ENCODE results near the gene PPP1R12C.

Gene PPP1R12C

GRCh38 chr19:55090564-55090963, 26.9 kb downstream of the PPP1R12C start:
- Histone ChIP-seq H3K36me3 (ENCODE audit: insufficient read depth, insufficient read length, low read length) (peaks cover 42% of the 10 kb centered on the region), H3K9ac (ENCODE audit: insufficient read length, low read depth) (no peak overlapping the region), H3K4me1 (ENCODE audit: insufficient read depth, insufficient read length) (peaks cover 25% of the 10 kb centered on the region), H3K27me3 (ENCODE audit: insufficient read depth, insufficient read length) (peaks cover 6% of the 10 kb centered on the region), H3K4me3 (ENCODE audit: insufficient read length, low read depth) (no peak overlapping the region), H3K9me3 (ENCODE audit: insufficient read depth, low read length) (no peaks in the 10 kb centered on the region)
- TF ChIP-seq ZNF274 (IDR thresholded peaks at IDR 0.05; ENCODE audit: low read depth, low read length) = no peak
- TF ChIP-seq SUZ12 (IDR thresholded peaks at IDR 0.05; ENCODE audit: extremely low read depth, insufficient read depth, insufficient read length) = no peak
- no peak for TF ChIP-seq YY1 (IDR thresholded peaks at IDR 0.05; ENCODE audit: insufficient read depth, insufficient read length)
- DNase-seq (ENCODE audit: low read depth, low spot score) = no peak

GRCh38 chr19:55089342-55089944, 28.0 kb downstream of the PPP1R12C start:
- peaks cover 34% of the 10 kb centered on the region for H3K36me3 ChIP-seq (ENCODE audit: insufficient read depth, insufficient read length, low read length)
- peak overlapping the region; percentile 32 for H3K9ac ChIP-seq (ENCODE audit: insufficient read length, low read depth)
- H3K4me3 ChIP-seq (ENCODE audit: insufficient read length, low read depth) = no peak overlapping the region
- DNase-seq (ENCODE audit: low read depth, low spot score) = no peak
- peaks cover 16% of the 10 kb centered on the region for H3K27me3 ChIP-seq (ENCODE audit: insufficient read depth, insufficient read length)
- H3K9me3 ChIP-seq (ENCODE audit: insufficient read depth, low read length) = no peaks in the 10 kb centered on the region
- TF ChIP-seq ZNF274 (IDR thresholded peaks at IDR 0.05; ENCODE audit: low read depth, low read length) = no peak
- no peak for TF ChIP-seq SUZ12 (IDR thresholded peaks at IDR 0.05; ENCODE audit: extremely low read depth, insufficient read depth, insufficient read length)
- no peak for TF ChIP-seq YY1 (IDR thresholded peaks at IDR 0.05; ENCODE audit: insufficient read depth, insufficient read length)
- H3K4me1 ChIP-seq (ENCODE audit: insufficient read depth, insufficient read length) = peaks cover 24% of the 10 kb centered on the region

- Histone ChIP-seq H3K4me1 (ENCODE audit: insufficient read depth, insufficient read length) (peaks cover 24% of the 10 kb centered on the region), H3K27me3 (ENCODE audit: insufficient read depth, insufficient read length) (peaks cover 20% of the 10 kb centered on the region), H3K9ac (ENCODE audit: insufficient read length, low read depth) (no peak overlapping the region), H3K36me3 (ENCODE audit: insufficient read depth, insufficient read length, low read length) (peaks cover 31% of the 10 kb centered on the region), H3K4me3 (ENCODE audit: insufficient read length, low read depth) (no peak overlapping the region), H3K9me3 (ENCODE audit: insufficient read depth, low read length) (no peaks in the 10 kb centered on the region)
- TF ChIP-seq SUZ12 (IDR thresholded peaks at IDR 0.05; ENCODE audit: extremely low read depth, insufficient read depth, insufficient read length) (no peak), ZNF274 (IDR thresholded peaks at IDR 0.05; ENCODE audit: low read depth, low read length) (no peak), YY1 (IDR thresholded peaks at IDR 0.05; ENCODE audit: insufficient read depth, insufficient read length) (no peak)
- DNase-seq (ENCODE audit: low read depth, low spot score) = no peak
Observed at GRCh38 chr19:55088543-55089341, 28.7 kb downstream of the PPP1R12C start.

- no peak for DNase-seq (ENCODE audit: low read depth, low spot score)
- peaks cover 31% of the 10 kb centered on the region for H3K36me3 ChIP-seq (ENCODE audit: insufficient read depth, insufficient read length, low read length)
- H3K27me3 ChIP-seq (ENCODE audit: insufficient read depth, insufficient read length) = peaks cover 20% of the 10 kb centered on the region
- peak overlapping the region; percentile 61 for H3K9ac ChIP-seq (ENCODE audit: insufficient read length, low read depth)
- H3K9me3 ChIP-seq (ENCODE audit: insufficient read depth, low read length) = no peaks in the 10 kb centered on the region
- TF ChIP-seq ZNF274 (IDR thresholded peaks at IDR 0.05; ENCODE audit: low read depth, low read length) (no peak), SUZ12 (IDR thresholded peaks at IDR 0.05; ENCODE audit: extremely low read depth, insufficient read depth, insufficient read length) (no peak), YY1 (IDR thresholded peaks at IDR 0.05; ENCODE audit: insufficient read depth, insufficient read length) (no peak)
- H3K4me3 ChIP-seq (ENCODE audit: insufficient read length, low read depth) = no peak overlapping the region
- H3K4me1 ChIP-seq (ENCODE audit: insufficient read depth, insufficient read length) = peaks cover 24% of the 10 kb centered on the region
Observed at GRCh38 chr19:55088021-55088451, 29.4 kb downstream of the PPP1R12C start.

GRCh38 chr19:55087542-55087901, 29.9 kb downstream of the PPP1R12C start:
- Histone ChIP-seq H3K4me3 (ENCODE audit: insufficient read length, low read depth) (peak overlapping the region; percentile 39), H3K4me1 (ENCODE audit: insufficient read depth, insufficient read length) (peaks cover 24% of the 10 kb centered on the region), H3K36me3 (ENCODE audit: insufficient read depth, insufficient read length, low read length) (peaks cover 31% of the 10 kb centered on the region), H3K9me3 (ENCODE audit: insufficient read depth, low read length) (no peaks in the 10 kb centered on the region), H3K9ac (ENCODE audit: insufficient read length, low read depth) (peak overlapping the region; percentile 57), H3K27me3 (ENCODE audit: insufficient read depth, insufficient read length) (peaks cover 20% of the 10 kb centered on the region)
- DNase-seq (ENCODE audit: low read depth, low spot score) = no peak
- TF ChIP-seq ZNF274 (IDR thresholded peaks at IDR 0.05; ENCODE audit: low read depth, low read length) (no peak), SUZ12 (IDR thresholded peaks at IDR 0.05; ENCODE audit: extremely low read depth, insufficient read depth, insufficient read length) (no peak), YY1 (IDR thresholded peaks at IDR 0.05; ENCODE audit: insufficient read depth, insufficient read length) (no peak)

GRCh38 chr19:55086730-55087541, 30.5 kb downstream of the PPP1R12C start:
- peak overlapping the region; percentile 57 for H3K9ac ChIP-seq (ENCODE audit: insufficient read length, low read depth)
- DNase-seq (ENCODE audit: low read depth, low spot score) = peak; percentile 87
- TF ChIP-seq YY1 (IDR thresholded peaks at IDR 0.05; ENCODE audit: insufficient read depth, insufficient read length) (no peak), SUZ12 (IDR thresholded peaks at IDR 0.05; ENCODE audit: extremely low read depth, insufficient read depth, insufficient read length) (no peak), ZNF274 (IDR thresholded peaks at IDR 0.05; ENCODE audit: low read depth, low read length) (no peak)
- peaks cover 26% of the 10 kb centered on the region for H3K36me3 ChIP-seq (ENCODE audit: insufficient read depth, insufficient read length, low read length)
- peaks cover 24% of the 10 kb centered on the region for H3K4me1 ChIP-seq (ENCODE audit: insufficient read depth, insufficient read length)
- H3K9me3 ChIP-seq (ENCODE audit: insufficient read depth, low read length) = no peaks in the 10 kb centered on the region
- peak overlapping the region; percentile 39 for H3K4me3 ChIP-seq (ENCODE audit: insufficient read length, low read depth)
- peaks cover 20% of the 10 kb centered on the region for H3K27me3 ChIP-seq (ENCODE audit: insufficient read depth, insufficient read length)
